Activated CD4-positive, alpha-beta T cell treated with anti-CD3 and anti-CD28 coated beads, Interleukin-2, amount 50 U/mL, for 24 hours (primary cell): ENCODE measurements around the gene PTPRF.
"Not testable (repeated sequence)": the region's sequence is repeated elsewhere in the genome, so short reads cannot be mapped to it uniquely, and the experiment has no call there.

Experiments used
- DNase-seq, 2 donors: peaks; one replicate each; pipeline ENCODE4 v3.0.0-alpha.2; 2020; ENCODE audit warnings: low read depth in 1 of 2, low spot score in 1 of 2

Gene PTPRF

DNA sequence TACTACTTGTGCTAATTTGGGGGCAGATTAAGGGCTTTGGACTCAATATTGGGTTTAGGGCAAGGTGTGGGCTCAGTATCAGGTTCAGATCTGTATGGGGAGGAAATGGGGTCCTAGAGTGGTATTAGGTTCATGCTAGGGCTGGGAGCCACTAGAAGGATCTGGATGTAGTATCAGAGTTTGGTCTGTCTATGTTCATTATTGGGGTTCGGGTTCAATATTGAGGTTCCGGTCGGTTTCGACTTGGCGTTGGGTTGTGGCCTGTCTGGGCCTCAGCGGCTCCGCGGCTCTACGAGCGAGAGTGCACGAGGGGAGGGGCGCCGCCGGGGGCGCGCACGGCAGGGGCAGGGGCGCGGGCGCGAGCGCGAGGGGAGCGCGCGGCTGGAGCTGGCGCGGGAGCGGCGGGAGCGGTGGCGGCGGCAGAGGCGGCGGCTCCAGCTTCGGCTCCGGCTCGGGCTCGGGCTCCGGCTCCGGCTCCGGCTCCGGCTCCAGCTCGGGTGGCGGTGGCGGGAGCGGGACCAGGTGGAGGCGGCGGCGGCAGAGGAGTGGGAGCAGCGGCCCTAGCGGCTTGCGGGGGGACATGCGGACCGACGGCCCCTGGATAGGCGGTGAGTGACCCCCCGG lies at the start of gene PTPRF:
Gene PTPRF, plus strand, starts transcription at position 401 of the 624 bp plus-strand sequence. CDS start 14,193 bp downstream, outside the sequence.
- no peak for DNase-seq

DNA sequence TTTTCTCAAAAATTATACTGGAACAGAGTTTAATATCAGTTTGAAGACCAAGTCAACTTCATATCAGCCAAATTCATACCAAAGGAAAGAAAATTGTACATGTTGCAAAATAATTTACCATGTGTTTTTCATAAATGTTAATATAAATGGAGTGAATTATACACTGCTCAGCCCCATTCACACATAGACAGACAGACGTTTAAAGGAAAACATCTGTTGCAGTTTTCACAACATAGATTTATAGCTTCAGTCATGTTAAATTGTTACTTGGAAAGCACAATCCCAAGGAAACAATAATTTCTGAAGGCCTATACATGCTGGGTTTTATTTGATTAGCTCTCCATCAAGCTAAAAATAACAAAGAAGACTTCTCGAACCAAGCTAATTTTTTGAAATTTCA lies 49.2 kb upstream of the PTPRF start:
- DNase-seq: no peak

DNA sequence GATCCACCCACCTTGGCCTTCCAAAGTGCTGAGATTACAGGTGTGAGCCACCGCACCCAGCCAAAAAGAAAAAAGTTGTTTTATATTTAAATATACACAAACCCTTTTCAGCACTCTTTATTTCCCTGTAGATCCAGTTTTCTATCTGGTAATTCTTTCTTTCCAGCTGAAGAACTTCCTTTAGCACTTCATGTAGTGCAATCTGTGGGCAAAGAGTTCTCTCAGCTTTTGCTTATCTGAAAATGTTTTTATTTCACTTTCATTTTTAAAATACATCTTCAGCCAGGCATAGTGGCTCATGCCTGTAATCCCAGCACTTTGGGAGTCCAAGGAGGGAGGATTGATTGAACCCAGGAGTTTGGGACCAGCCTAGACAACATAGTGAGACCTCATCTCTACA lies 48.5 kb upstream of the PTPRF start:
- no peak for DNase-seq

DNA sequence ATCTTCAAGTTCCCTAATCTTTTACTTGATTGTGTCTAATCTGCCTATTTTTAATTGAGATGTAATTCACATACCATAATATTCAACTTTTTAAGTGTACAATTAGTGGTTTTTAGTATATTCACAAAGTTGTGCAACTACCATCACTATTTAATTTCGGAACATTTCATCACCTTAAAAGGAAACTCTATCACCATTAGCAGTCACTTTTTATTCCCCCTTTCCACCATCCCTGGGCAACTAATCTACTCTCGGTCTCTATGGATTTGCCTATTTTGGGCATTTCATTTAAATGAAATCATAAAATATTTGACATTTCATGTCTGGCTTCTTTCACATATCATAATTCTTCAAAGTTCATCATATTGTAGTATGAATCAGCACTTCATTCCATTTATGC lies 46.3 kb upstream of the PTPRF start:
- DNase-seq: no peak

DNA sequence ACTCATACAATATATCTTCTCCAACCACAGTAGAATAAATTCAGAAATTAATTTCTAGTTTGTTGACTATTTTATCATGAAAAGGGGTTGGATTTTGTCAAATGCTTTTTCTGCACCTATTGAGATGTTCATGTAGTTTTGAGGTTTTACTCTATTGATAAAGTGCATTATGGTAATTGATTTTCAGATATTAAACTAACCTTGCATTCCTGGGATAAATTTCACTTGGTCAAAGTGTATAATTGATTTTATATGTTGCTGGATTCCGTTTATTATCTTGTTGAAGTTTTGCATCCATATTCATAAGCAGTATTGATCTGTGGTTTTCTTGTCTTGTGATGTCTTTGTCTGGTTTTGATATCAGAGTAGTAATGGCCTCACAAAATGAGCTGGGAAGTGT lies 42.5 kb upstream of the PTPRF start:
- DNase-seq: no peak

DNA sequence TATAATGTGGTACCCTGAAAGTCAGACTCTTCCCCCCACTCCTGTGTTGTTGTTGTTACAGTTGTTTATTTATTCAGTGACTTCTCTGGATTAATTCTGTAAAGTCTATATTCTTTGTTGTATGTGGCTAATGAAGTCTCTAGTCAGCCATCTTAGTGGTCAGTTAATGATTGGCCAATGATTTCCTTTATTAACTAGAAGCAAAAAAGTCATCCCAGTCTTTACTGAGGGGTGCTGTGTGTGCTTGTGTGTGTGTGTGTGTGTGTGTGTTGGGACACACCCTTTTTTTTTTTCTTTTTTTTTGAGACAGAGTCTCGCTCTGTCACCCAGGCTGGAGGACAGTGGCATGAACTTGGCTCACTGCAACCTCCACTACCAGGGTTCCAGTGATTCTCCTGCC lies 39.6 kb upstream of the PTPRF start:
- no peak for DNase-seq

DNA sequence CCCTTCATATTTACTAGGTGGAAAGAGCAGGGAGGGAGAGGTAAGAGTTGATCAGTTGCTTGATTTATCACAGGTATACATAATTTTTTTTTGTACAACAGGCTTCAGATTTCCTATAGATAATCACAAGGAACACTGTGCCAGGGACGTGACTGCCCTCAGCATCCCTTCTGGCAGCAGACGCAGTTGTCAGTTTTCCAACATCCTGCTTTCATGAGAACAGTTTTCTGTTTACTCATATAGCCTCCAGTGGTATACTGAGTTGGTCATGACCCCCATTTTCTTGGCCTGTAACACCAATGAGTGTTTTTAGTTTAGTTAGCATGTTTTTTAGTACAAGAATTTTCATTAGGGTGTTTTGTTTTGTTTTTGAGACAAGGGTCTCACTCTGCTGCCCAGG lies 37.9 kb upstream of the PTPRF start:
- no peak for DNase-seq

DNA sequence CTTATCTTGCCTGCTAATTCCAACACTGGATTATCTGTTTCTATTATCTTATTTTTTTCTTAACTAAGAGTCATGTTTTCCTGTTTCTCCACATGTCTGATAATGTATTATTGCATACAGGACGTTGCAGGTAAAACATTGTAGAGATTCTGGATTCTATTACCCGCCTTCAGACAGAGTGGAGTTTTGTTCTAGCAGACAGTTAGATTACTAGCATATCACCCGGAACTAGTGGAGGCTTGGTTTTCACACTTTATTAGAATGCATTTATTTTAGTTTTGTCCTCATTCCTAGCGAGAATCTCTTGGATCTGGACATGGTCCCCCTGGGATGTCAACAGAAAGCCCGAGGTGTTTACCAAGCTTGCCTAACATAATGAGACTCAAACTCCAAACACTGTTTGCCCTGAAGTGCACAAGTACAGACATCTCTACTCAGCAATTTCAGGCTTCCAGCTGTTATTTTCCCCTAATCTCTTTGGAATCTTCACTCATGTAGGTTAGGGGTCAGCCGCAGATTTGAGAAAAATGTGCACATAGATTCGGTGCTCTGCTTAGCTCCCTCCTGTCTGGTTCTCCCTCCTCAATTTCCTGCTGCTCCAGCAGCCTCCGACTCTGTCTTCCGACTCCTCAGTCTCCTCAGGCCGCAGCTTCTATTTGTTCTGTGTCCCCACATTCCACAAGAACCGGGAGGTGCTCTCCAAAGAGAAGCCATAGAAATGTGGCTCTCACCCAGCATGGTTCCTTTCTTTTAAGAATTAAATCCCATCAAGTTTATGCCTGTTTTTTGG lies 36.8 kb upstream of the PTPRF start:
- no peak for DNase-seq

DNA sequence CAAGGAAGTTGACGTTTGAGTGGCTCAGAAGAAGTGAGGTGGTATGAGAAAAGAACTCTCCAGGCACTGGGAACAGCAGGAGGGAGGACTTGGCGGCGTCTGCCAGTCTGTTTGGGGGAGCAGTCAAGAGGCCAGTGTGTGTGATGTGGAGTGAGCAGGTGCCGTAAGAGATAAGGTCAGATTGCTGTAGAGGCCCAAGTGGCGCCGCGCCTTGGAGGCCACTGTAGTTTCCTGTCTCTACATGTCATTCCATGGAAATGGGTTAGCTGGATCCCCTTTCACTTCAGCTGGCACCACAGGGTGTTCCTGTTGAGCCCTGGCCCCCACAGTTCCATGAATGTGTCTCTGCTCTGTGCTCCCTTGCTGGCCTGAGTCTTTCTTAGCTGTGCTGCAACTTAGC lies 35.5 kb upstream of the PTPRF start:
- DNase-seq: no peak

DNA sequence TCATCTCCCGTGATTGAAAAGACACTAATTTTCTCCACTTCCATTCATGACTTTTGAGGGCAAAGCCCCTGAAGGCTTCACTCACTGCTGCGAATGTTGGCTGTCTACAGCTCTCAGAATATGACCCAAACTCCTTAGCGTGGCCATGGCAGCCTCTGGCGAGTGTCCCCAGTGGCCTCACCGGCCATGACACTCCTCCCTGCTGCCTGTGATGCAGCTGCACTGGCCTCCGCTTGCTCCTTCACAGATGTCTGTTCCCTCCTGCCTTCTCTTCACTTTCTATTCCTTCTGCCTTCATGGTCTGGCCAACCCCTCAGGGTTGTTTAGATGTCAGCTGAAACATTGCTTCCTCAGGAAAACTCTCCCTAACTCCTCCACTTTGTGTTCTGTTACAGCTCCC lies 30.8 kb upstream of the PTPRF start:
- no peak for DNase-seq

DNA sequence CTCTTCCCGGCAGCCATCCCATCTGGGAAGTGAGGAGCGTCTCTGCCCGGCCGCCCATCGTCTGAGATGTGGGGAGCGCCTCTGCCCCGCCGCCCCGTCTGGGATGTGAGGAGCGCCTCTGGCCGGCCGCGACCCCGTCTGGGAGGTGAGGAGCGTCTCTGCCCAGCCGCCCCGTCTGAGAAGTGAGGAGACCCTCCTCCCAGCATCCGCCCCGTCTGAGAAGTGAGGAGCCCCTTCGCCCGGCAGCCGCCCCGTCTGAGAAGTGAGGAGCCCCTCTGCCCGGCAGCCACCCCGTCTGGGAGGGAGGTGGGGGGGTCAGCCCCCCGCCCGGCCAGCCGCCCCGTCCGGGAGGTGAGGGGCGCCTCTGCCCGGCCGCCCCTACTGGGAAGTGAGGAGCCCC lies 28.9 kb upstream of the PTPRF start:
- DNase-seq: not testable (repeated sequence)

DNA sequence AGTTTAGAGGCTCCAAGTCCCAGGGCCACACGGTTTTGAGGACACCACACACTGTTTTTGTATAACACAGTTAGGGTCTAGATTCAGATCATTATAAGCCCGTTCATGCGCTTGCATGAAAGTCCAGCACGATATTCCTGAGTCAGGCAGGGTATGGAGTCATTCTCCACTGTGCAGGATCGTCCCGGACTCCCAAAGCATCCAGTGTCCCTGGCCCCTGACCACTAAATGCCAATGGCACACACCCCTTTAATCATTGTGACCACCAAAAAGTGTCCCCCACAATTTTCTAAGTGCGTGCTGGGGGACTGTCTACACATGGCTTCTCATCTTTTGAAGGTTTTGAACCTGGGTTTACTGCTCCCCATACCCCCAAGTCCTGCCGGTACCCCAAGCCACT lies 27.1 kb upstream of the PTPRF start:
- no peak for DNase-seq

DNA sequence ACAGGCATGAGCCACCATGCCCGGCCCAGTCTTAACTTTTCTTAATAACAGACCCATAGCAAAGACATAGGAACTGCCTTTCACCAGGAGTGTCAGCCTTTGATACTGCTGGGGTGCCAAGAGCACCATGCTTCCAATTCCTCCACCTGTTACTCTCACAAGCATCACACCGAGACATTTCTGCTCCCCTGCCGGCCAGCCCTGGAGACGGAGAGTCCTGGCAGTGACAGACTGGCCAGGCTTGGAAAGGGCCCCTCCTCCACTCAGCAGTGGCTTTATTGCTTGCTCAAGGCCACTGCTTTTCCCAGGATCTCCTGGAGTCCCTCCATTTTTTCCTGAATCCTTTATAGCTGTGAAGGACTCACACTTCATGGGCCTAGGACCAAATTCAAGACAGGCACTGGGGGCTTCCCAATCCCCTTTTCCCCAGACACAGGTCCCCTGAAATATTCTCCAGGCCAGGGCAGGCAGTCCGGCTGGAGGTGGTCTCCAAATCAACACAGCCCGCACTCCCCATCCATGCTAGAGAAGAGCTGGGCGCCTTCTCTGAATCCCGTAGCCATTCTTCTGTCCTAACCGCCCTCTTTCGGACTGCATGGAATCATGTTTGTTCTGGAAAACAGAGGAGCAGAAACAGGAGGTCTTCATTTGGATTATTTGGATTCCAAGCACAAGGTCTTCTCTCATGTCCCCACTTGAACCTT lies 25.5 kb upstream of the PTPRF start:
- no peak for DNase-seq

DNA sequence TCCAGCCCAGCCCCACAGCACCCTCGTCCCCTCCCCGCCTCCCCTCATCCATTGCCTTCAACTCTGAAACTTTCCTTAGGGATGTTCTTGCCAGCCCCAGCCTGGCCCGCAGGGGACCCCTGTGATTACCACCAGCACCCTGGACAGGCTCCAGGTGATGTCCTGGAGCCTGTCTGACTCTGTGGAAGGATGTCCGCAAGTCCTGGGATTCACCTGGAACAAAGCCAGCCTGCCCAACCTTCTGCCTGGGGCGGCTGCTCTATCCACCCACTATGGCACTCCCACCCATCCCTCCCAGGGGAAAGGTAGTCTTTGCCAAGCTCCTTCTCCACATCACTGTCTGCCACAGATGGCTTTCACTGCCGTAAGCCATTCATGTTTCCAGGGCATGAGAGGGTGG lies 24.4 kb upstream of the PTPRF start:
- no peak for DNase-seq

DNA sequence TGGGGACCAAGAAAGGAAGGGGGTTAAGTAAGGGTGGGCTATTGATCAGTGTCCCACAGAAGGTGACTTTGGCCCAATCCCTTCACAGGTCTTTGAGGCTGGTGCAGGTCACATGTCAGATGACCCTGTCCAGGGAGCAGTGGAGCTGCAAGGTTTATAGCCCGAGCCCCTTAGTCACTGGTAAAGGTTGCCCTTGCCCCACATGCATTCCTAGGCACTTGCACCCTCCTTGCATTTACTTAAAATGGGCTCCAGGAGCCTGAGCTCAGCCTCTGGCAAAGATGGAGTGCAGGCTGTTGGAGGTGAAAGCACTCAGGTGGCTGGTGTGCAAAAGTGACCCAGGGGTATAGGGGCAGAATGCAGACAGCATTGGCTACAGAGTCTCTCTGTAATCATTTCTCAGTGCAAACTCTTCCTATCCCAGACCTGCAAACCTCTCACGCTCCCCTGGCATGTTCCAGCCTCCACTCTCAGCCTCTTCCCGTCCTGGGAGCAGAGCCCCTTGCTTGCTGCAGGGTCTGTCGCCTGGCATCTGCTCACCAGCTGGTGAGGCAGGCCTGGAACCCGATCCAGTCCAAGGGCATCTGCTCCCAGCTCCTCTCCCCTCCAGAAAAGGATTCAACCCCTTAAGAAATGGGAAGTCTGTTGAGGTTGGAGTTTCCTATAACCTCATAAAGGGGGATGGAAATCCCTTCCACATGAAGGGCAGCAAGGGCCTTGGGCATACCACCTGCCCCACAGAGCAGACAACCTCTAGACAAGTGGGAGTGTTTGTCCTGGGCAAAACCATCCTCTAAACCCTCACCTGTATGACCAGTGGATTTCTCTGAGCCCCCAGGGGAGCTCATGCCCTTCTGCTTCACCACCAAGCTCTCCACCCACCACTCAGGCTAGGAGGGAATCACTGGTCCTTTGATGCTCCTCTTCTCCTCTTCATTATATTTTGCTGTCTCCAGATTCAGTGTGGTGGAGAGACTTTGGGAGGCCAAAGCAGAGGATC lies 23.1 kb upstream of the PTPRF start:
- DNase-seq: no peak

DNA sequence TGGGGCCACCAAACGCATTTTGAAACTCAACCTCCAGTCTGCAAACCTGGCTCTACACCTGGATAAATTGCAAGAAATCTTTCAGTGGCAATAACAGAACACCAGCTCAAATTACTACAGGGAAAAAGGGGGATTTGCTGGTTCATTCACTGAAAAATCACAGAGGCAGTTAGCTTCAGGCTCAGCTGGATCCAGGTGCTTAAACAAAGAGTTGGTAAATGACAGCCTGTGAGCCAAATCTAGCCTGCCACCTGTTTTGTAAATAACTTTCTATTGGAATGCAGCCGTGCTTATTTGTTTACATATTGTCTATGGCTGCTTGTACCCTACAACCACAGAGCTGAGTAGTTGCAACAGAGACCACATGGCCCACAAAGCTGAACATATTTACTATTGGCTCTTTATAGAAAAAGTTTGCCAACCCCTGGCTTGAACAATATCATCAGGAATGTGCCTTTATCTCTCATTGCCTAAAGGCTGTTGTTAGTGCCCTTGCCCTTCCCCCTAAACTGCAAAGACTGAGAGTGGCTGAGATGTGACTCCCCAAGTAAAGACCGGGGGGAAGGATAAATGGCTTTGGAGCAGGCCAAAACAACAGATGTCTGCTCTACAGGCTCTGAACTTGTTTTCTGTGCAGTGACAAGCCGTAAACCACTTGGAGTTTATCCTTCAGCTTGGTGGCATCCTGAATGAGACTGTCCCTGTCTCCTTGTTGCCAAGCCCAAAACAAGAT lies 21.5 kb upstream of the PTPRF start:
- DNase-seq: no peak

DNA sequence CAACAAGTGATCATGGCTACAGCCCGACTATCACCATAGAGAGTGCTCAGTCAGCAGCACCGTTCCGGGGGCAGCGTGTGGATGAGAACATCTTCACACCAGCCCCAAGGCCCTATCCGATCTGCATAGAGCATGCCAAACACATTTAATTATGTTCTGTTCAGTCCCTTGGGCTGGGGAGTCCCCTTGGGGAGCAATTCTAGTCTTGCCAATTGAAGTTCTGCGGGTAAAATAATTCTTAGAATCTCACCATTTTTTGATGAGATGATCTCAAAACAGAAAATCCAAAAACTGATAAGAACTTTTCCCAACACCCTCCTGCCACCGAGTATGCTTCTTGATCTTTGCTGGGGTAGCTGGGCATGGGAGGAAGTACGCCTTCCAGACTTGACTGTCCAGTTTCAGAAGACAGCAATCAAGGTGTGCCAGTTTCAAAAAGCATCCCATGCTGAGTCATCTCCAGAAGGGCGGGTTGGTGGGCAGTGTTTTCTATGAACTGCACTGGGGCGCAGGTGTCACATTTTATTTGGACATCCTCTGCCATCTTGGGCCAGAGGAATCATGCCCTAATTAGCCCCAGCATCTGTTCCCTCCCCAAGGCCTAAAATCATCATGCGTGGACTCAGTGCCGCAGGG lies 20.8 kb upstream of the PTPRF start:
- DNase-seq: no peak

DNA sequence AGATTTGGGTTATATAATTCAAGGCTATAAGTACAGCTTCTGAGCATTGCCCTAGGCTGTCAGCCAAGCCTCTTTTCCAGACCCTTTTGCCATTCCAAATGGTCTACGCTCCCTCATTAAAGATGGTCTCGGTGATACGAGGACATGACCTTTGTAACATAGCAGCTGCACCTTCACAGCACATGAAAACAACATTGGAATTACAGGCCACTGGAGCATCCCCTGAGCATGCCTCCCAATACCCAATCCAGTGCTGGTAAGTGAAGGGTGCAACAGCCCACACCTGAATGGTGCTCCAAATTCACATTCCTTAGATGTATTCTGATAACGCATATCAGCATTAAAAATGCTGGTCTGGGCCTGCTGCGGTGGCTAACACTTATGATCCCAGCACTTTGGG lies 20.1 kb upstream of the PTPRF start:
- DNase-seq: no peak

DNA sequence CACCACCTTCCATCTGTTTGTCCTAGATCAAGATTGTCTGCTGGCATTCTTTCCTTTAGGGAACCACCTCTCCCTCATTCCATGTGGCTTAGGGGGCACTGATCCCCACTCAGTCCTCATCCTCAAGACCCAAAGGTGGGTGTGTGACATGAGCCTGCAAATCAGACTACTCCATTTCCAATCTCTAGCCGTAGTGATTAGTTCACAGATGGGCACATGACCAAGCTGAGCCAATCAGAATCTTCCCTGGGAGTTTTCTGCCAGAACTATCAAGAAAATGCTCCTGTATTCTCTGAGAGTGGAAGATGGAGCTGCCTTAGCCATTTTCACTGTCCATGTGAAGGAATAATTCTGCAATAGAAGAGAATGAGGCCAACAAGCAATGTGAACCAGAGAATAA lies 19.3 kb upstream of the PTPRF start:
- DNase-seq: no peak

DNA sequence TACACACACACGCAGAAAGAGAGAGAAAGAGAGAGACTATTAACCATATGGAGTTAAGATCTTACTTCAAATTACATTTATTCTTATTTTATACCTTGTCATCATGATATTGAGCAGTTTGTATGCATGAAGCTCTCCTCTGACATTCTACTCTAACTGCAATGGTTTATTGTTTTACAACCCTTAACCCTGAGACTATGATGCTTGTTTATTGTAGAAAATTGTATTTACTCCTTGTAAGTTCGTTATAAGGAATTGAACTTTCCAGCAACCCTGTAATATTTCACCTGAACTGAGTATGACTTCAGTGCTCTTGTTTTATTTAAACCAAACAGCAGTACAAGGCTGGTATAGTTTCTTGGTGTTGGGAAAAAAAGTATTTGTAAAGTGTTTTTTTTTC lies 18.6 kb upstream of the PTPRF start:
- DNase-seq: no peak
